ENCODE results near the gene CHST7. TPM values are rescaled to one million over a fixed set of nuclear protein-coding genes. Genes with fewer than 3 reads are reported as not detected.

Gene CHST7
- total and polyA plus RNA-seq, 8 donors, result 0.65 to 2.1 (median 1.1) TPM

GRCh38 chrX:46597208-46597607 lies 23.6 kb downstream of the CHST7 start:
- ATAC-seq (no peak), FAIRE-seq (no peak), DNase-seq (no peak)
- intact Hi-C loops (cut with DNase I), result no loop called here
- Histone ChIP-seq H3K4me1 (no peaks in the 10 kb centered on the region), H3K27ac (no peak overlapping the region), H3K4me3 (no peak overlapping the region), H3K9me3 (no peaks in the 10 kb centered on the region), H3K27me3 (peaks cover 0 to 2% (median 1%) of the 10 kb centered on the region in 4 donors), H3K36me3 (no peaks in the 10 kb centered on the region)
- TF ChIP-seq, protein P1, sequence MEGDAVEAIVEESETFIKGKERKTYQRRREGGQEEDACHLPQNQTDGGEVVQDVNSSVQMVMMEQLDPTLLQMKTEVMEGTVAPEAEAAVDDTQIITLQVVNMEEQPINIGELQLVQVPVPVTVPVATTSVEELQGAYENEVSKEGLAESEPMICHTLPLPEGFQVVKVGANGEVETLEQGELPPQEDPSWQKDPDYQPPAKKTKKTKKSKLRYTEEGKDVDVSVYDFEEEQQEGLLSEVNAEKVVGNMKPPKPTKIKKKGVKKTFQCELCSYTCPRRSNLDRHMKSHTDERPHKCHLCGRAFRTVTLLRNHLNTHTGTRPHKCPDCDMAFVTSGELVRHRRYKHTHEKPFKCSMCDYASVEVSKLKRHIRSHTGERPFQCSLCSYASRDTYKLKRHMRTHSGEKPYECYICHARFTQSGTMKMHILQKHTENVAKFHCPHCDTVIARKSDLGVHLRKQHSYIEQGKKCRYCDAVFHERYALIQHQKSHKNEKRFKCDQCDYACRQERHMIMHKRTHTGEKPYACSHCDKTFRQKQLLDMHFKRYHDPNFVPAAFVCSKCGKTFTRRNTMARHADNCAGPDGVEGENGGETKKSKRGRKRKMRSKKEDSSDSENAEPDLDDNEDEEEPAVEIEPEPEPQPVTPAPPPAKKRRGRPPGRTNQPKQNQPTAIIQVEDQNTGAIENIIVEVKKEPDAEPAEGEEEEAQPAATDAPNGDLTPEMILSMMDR (IDR thresholded peaks at IDR 0.05), result no peak
- 74 to 91% methylated on average over 8 of the region's 8 CpGs for WGBS, 2 donors

GRCh38 chrX:46597771-46598170 lies 24.2 kb downstream of the CHST7 start:
- FAIRE-seq (no peak), ATAC-seq (no peak), DNase-seq (no peak)
- TF ChIP-seq, protein P1 (IDR thresholded peaks at IDR 0.05), result no peak
- H3K9me3 ChIP-seq, result no peaks in the 10 kb centered on the region
- intact Hi-C loops (cut with DNase I), result no loop called here
- H3K4me1 ChIP-seq, result no peaks in the 10 kb centered on the region
- WGBS, 2 donors, result 70 to 86% methylated on average over 6 of the region's 6 CpGs
- H3K27ac ChIP-seq, result no peak overlapping the region
- no peaks in the 10 kb centered on the region for H3K36me3 ChIP-seq
- no peak overlapping the region for H3K4me3 ChIP-seq
- H3K27me3 ChIP-seq, result peaks cover 0 to 2% (median under 1%) of the 10 kb centered on the region in 4 donors

DNA sequence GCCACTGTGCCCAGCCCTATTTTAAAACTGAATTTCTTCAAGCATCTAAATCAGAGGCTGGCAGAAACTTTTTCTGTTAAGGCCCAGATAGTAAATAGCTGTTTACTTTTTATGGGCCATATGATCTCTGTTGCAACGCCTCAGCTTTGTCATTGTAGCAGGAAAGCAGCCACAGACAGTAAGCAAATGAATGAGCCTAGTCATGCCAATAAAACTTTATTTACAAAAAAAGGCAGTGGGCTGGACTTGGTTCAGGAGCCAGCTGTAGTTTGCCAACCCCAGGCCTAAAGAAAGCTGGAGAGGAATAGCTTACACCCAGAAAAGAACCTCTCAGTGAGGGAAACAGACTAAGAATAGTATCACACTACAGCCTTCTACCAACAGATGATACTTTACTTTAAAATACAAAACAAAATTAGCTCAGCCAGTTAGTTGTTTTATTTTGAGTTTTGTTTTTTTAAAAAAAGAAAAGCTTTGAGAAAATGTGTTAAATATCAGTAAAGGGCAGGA lies 25.5 kb downstream of the CHST7 start:
- Histone ChIP-seq H3K9me3 (no peaks in the 10 kb centered on the region), H3K4me1 (no peaks in the 10 kb centered on the region), H3K27ac (no peak overlapping the region), H3K36me3 (no peaks in the 10 kb centered on the region), H3K27me3 (no peaks in the 10 kb centered on the region), H3K4me3 (no peak overlapping the region)
- 52 to 93% methylated on average over 1 of the region's 1 CpG for WGBS, 2 donors
- TF ChIP-seq, protein P1 (IDR thresholded peaks at IDR 0.05), result no peak
- FAIRE-seq, result no peak
- no peak for DNase-seq
- intact Hi-C loops (cut with DNase I), result no loop called here
- no peak for ATAC-seq

DNA sequence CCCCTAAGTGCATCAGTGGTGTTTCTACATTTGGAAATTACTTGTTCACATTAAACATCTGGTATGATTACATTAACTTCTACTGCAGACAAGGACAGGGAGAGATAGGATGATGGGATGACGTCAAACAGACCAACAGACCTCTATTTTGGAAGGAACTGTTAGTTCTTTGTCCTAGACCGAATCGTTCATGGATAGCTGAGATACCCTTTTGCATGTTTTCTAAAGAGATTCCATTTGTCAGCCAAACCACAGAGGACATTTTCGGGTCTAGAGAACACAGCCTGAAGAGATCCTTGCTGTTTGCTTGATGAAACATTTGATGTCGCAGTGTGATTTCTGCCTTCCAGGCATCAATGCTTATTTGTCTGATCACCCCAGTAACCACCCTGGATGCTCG lies 27.7 kb downstream of the CHST7 start:
- DNase-seq (no peak), ATAC-seq (no peak), FAIRE-seq (no peak)
- Histone ChIP-seq H3K27me3 (no peaks in the 10 kb centered on the region), H3K36me3 (no peaks in the 10 kb centered on the region), H3K9me3 (no peaks in the 10 kb centered on the region), H3K27ac (no peak overlapping the region), H3K4me1 (no peaks in the 10 kb centered on the region), H3K4me3 (no peak overlapping the region)
- intact Hi-C loops (cut with DNase I), result no loop called here
- WGBS, 2 donors, result 53 to 81% methylated on average over 6 of the region's 6 CpGs
- TF ChIP-seq, protein P1 (IDR thresholded peaks at IDR 0.05), result no peak

- intact Hi-C loops (cut with DNase I), result no loop called here
- Histone ChIP-seq H3K36me3 (no peaks in the 10 kb centered on the region), H3K4me1 (no peaks in the 10 kb centered on the region), H3K27me3 (no peaks in the 10 kb centered on the region), H3K27ac (no peak overlapping the region), H3K9me3 (no peaks in the 10 kb centered on the region), H3K4me3 (no peak overlapping the region)
- WGBS, 2 donors, result 85 to 95% methylated on average over 6 of the region's 6 CpGs
- ATAC-seq (no peak), FAIRE-seq (no peak), DNase-seq (no peak)
- TF ChIP-seq, protein P1 (IDR thresholded peaks at IDR 0.05), result no peak
Observed at GRCh38 chrX:46602468-46603102, 29.0 kb downstream of the CHST7 start.

All from pancreas (tissue), 10 donors.